Left lung (tissue), 10 donors: Measurements from ENCODE around the gene EIF4B. TPM values are rescaled to one million over a fixed set of nuclear protein-coding genes. Genes with fewer than 3 reads are reported as not detected.

Experiments used
- ATAC-seq: fragments of 200-7000 bp; cut with Tn5 transposase; one replicate; pipeline ENCODE4 v1.9.1; 2020; ENCODE audit warnings: moderate library complexity
- DNase-seq, 4 donors: peaks; one replicate each; pipeline ENCODE4 v3.0.0-alpha.2; 2013 to 2020
- H3K27ac ChIP-seq, 2 donors: fragments of 200-600 bp; sonication (generic) in 1 of 2; one replicate each; pipeline versions ENCODE4 v1.5.0 to v1.8.0; 2020 to 2021
- H3K27me3 ChIP-seq, 2 donors: fragments of 200-600 bp; sonication (generic) in 1 of 2; one replicate each; pipeline versions ENCODE4 v1.5.0 to v1.8.0; 2020 to 2021
- H3K36me3 ChIP-seq, 2 donors: fragments of 200-600 bp; sonication (generic) in 1 of 2; one replicate each; pipeline versions ENCODE4 v1.5.0 to v1.8.0; 2020 to 2021
- H3K4me1 ChIP-seq, 2 donors: fragments of 200-600 bp; one replicate each; pipeline ENCODE4 v1.8.0; 2021
- H3K4me3 ChIP-seq, 2 donors: fragments of 200-600 bp; sonication (generic) in 1 of 2; one replicate each; pipeline versions ENCODE4 v1.5.0 to v1.8.0; 2020 to 2021; ENCODE audit warnings: mild to moderate bottlenecking in 1 of 2
- H3K9me3 ChIP-seq, 2 donors: fragments of 200-600 bp; sonication (generic) in 1 of 2; one replicate each; pipeline versions ENCODE4 v1.5.0 to v1.8.0; 2020 to 2021
- CTCF ChIP-seq, 2 donors: fragments of 200-600 bp; sonication (generic) in 1 of 2; IDR thresholded peaks; one replicate each; pipeline versions ENCODE4 v1.5.0 to v1.8.0; 2021; ENCODE audit warnings: antibody characterized with exemption in 2 of 2
- intact Hi-C, 2 donors: fragments of 100-400 bp; cut with DNase I; formaldehyde crosslinking; loops; one replicate each; pipeline versions ENCODE4 v1.11.2 to v1.14.2; 2022
- polyA plus RNA-seq, 6 donors: library from polyadenylated mRNA; unstranded; fragments of 120-200 nt; gene quantifications; one replicate each; pipeline ENCODE4 v1.2.1, GENCODE V29; 2013; ENCODE audit not compliant: insufficient read length in 6 of 6
- total RNA-seq, 2 donors: library from RNA; stranded (reverse); fragmentation: NEBNext Ultra II Directional; extraction: Animal tissue kit (Norgen Biotek cat#: 25700); gene quantifications; one replicate each; pipeline ENCODE4 v1.2.1, GENCODE V29; 2021
- donor health status: DM: no; HTN: yes; CAD: no.
- donor health status: DM: no; HTN: no; CAD: no.

Gene EIF4B
- total and polyA plus RNA-seq, 8 donors: 326 to 581 (median 515) TPM

GRCh38 chr12:53074999-53075370 lies 68.7 kb downstream of the EIF4B start:
- Histone ChIP-seq H3K36me3 (peaks cover 0 to 51% of the 10 kb centered on the region in 2 donors), H3K27me3 (no peaks in the 10 kb centered on the region), H3K9me3 (no peaks in the 10 kb centered on the region), H3K4me3 (no peak overlapping the region), H3K27ac (no peak overlapping the region), H3K4me1 (peaks cover 38 to 88% of the 10 kb centered on the region in 2 donors)
- intact Hi-C loops: no loop called here
- DNase-seq (no peak), ATAC-seq (no peak)
- no peak for TF ChIP-seq CTCF (IDR thresholded peaks at IDR 0.05)

- H3K4me3 ChIP-seq: no peak overlapping the region
- intact Hi-C loops: no loop called here
- DNase-seq (no peak), ATAC-seq (no peak)
- no peak for TF ChIP-seq CTCF (IDR thresholded peaks at IDR 0.05)
- H3K9me3 ChIP-seq: no peaks in the 10 kb centered on the region
- H3K27ac ChIP-seq: peak overlapping the region in 1 of 2 donors; percentile 41
- H3K4me1 ChIP-seq: peaks cover 33 to 77% of the 10 kb centered on the region in 2 donors
- H3K27me3 ChIP-seq: no peaks in the 10 kb centered on the region
- H3K36me3 ChIP-seq: peaks cover 0 to 37% of the 10 kb centered on the region in 2 donors
Measured at GRCh38 chr12:53076461-53076860, 70.2 kb downstream of the EIF4B start.

- no peak for ATAC-seq
- Histone ChIP-seq H3K4me1 (peaks cover 28 to 71% of the 10 kb centered on the region in 2 donors), H3K4me3 (no peak overlapping the region), H3K9me3 (no peaks in the 10 kb centered on the region), H3K27me3 (no peaks in the 10 kb centered on the region), H3K27ac (no peak overlapping the region), H3K36me3 (peaks cover 0 to 35% of the 10 kb centered on the region in 2 donors)
- DNase-seq: peak in 1 of 4 donors; percentile 61
- no peak for TF ChIP-seq CTCF (IDR thresholded peaks at IDR 0.05)
- intact Hi-C loops: no loop called here
Measured at GRCh38 chr12:53077030-53077429, 70.8 kb downstream of the EIF4B start.

GRCh38 chr12:53078425-53079225 lies 72.4 kb downstream of the EIF4B start:
- peaks cover 15 to 55% of the 10 kb centered on the region in 2 donors for H3K4me1 ChIP-seq
- peak in 1 of 4 donors; percentile 21 for DNase-seq
- no peaks in the 10 kb centered on the region for H3K27me3 ChIP-seq
- intact Hi-C loops: no loop called here
- no peak for TF ChIP-seq CTCF (IDR thresholded peaks at IDR 0.05)
- peak overlapping the region; percentile 75 to 78 for H3K4me3 ChIP-seq
- peak overlapping the region; percentile 94 to 95 for H3K27ac ChIP-seq
- no peaks in the 10 kb centered on the region for H3K9me3 ChIP-seq
- ATAC-seq: peak; percentile 16
- H3K36me3 ChIP-seq: peaks cover 0 to 32% of the 10 kb centered on the region in 2 donors

GRCh38 chr12:53079226-53080117 lies 73.2 kb downstream of the EIF4B start, which contains the start of gene SPRYD3:
Gene SPRYD3 (minus strand): TSS chr12:53079390. CDS start chr12:53079333, 57 bp downstream.
- intact Hi-C loops: no loop called here
- no peaks in the 10 kb centered on the region for H3K27me3 ChIP-seq
- H3K4me1 ChIP-seq: peaks cover 12 to 47% of the 10 kb centered on the region in 2 donors
- H3K9me3 ChIP-seq: no peaks in the 10 kb centered on the region
- ATAC-seq (peak; percentile 99), DNase-seq (peak; percentile 97 to 98 (median 97))
- H3K27ac ChIP-seq: peak within 1 kb of the TSS; percentile 94 to 95
- peak within 1 kb of the TSS; percentile 75 to 78 for H3K4me3 ChIP-seq
- TF ChIP-seq CTCF (IDR thresholded peaks at IDR 0.05): no peak
- peaks cover 0 to 25% of the 10 kb centered on the region in 2 donors for H3K36me3 ChIP-seq
